NCI-H2107 treated with DMSO at 0.1 percent for 48 hours (cell line): ENCODE measurements around the gene MAPK8IP3.

Experiments
- DNase-seq: peaks from one replicate; lab custom pipeline; 2025; ENCODE audit not compliant: unreplicated experiment; lab: John Stamatoyannopoulos, UW

Gene MAPK8IP3

GRCh38 chr16:1705688-1706385 lies at the start of gene MAPK8IP3:
TSS of gene MAPK8IP3 (plus strand) at chr16:1706195. CDS start at chr16:1706340, 145 bp downstream.
- peak; percentile 41 for DNase-seq

- no peak for DNase-seq
Observed at GRCh38 chr16:1656808-1657617, 49.0 kb upstream of the MAPK8IP3 start.

GRCh38 chr16:1657841-1658240 lies 48.2 kb upstream of the MAPK8IP3 start:
- no peak for DNase-seq

GRCh38 chr16:1659031-1659430 lies 47.0 kb upstream of the MAPK8IP3 start:
- no peak for DNase-seq

- no peak for DNase-seq
Observed at GRCh38 chr16:1661826-1662225, 44.2 kb upstream of the MAPK8IP3 start.

- DNase-seq: no peak
Observed at GRCh38 chr16:1662543-1662942, 43.5 kb upstream of the MAPK8IP3 start.

GRCh38 chr16:1665829-1666228 lies 40.2 kb upstream of the MAPK8IP3 start:
- no peak for DNase-seq

- no peak for DNase-seq
Observed at GRCh38 chr16:1666316-1666715, 39.7 kb upstream of the MAPK8IP3 start.

- DNase-seq: no peak
Observed at GRCh38 chr16:1667271-1667670, 38.7 kb upstream of the MAPK8IP3 start.

- DNase-seq: no peak
Observed at GRCh38 chr16:1667916-1668315, 38.1 kb upstream of the MAPK8IP3 start.

GRCh38 chr16:1668612-1669319 lies 37.2 kb upstream of the MAPK8IP3 start:
- DNase-seq: no peak

GRCh38 chr16:1669698-1670097 lies 36.3 kb upstream of the MAPK8IP3 start:
- DNase-seq: no peak

GRCh38 chr16:1670371-1670770 lies 35.6 kb upstream of the MAPK8IP3 start:
- DNase-seq: no peak

- no peak for DNase-seq
Observed at GRCh38 chr16:1670866-1671265, 35.1 kb upstream of the MAPK8IP3 start.

GRCh38 chr16:1673424-1674151 lies 32.4 kb upstream of the MAPK8IP3 start:
- DNase-seq: no peak

GRCh38 chr16:1674306-1674705 lies 31.7 kb upstream of the MAPK8IP3 start:
- DNase-seq: no peak

GRCh38 chr16:1674751-1675664 lies 31.0 kb upstream of the MAPK8IP3 start:
- no peak for DNase-seq

- no peak for DNase-seq
Observed at GRCh38 chr16:1676661-1677060, 29.3 kb upstream of the MAPK8IP3 start.

GRCh38 chr16:1677339-1677738 lies 28.7 kb upstream of the MAPK8IP3 start:
- no peak for DNase-seq

- DNase-seq: peak; percentile 86
Observed at GRCh38 chr16:1677942-1678499, 28.0 kb upstream of the MAPK8IP3 start, which contains the start of gene JPT2. TSS of gene JPT2 (plus strand) at chr16:1678279. CDS start at chr16:1678313, 34 bp downstream.
